Stimulated activated CD4-positive, alpha-beta T cell treated with anti-CD3 and anti-CD28 coated beads, TNF-alpha, amount 100 ng/mL, for 1 hour (primary cell): ENCODE data around the gene PPARA.

ENCODE experiments used
- DNase-seq, 3 donors: peaks; one replicate each; pipeline ENCODE4 v3.0.0-alpha.2; 2020; ENCODE audit warnings: low read depth in 3 of 3, low spot score in 1 of 3

PPARA gene

GRCh38 chr22:46142548-46143490 is 7.5 kb upstream of the PPARA start:
- DNase-seq, result no peak

GRCh38 chr22:46143491-46144147 is 6.7 kb upstream of the PPARA start:
- DNase-seq, result no peak

GRCh38 chr22:46145361-46145851 is 4.9 kb upstream of the PPARA start:
- DNase-seq, result no peak

GRCh38 chr22:46145896-46146295 is 4.4 kb upstream of the PPARA start:
- no peak for DNase-seq

GRCh38 chr22:46146329-46146728 is 4.0 kb upstream of the PPARA start:
- DNase-seq, result no peak

GRCh38 chr22:46147061-46147460 is 3.3 kb upstream of the PPARA start:
- no peak for DNase-seq

GRCh38 chr22:46147471-46148267 is 2.7 kb upstream of the PPARA start:
- DNase-seq, result no peak

- no peak for DNase-seq
Measured at GRCh38 chr22:46148336-46148735, 2.0 kb upstream of the PPARA start.

- no peak for DNase-seq
Measured at GRCh38 chr22:46148816-46149511, 1.4 kb upstream of the PPARA start.

GRCh38 chr22:46149512-46150033 is 753 bp upstream of the PPARA start:
- DNase-seq, result peak in 1 of 3 donors; percentile 8

- peak in 1 of 3 donors; percentile 42 for DNase-seq
Measured at GRCh38 chr22:46150655-46151477, 540 bp downstream of the PPARA start.

- DNase-seq, result no peak
Measured at GRCh38 chr22:46153930-46154329, 3.6 kb downstream of the PPARA start.

GRCh38 chr22:46156031-46156430 is 5.7 kb downstream of the PPARA start:
- no peak for DNase-seq

- DNase-seq, result no peak
Measured at GRCh38 chr22:46158283-46158682, 8.0 kb downstream of the PPARA start.

GRCh38 chr22:46159212-46159611 is 8.9 kb downstream of the PPARA start:
- no peak for DNase-seq

- no peak for DNase-seq
Measured at GRCh38 chr22:46159777-46160176, 9.5 kb downstream of the PPARA start.

GRCh38 chr22:46162285-46162684 is 12.0 kb downstream of the PPARA start:
- DNase-seq, result no peak

- DNase-seq, result no peak
Measured at GRCh38 chr22:46162771-46163556, 12.6 kb downstream of the PPARA start.

GRCh38 chr22:46163557-46163888 is 13.2 kb downstream of the PPARA start:
- DNase-seq, result no peak
